GM12874 (cell line): ENCODE results near the gene NTSR2.

Experiments
- CTCF ChIP-seq: IDR thresholded peaks from 2 replicates; pipeline ENCODE4 v1.5.1; 2011; ENCODE audit warnings: low read depth, mild to moderate bottlenecking, control low read depth, low read length, moderate library complexity; ENCODE audit not compliant: insufficient read depth

NTSR2 gene

GRCh38 chr2:11639503-11639902 lies 30.5 kb downstream of the NTSR2 start:
- no peak for TF ChIP-seq CTCF

GRCh38 chr2:11637546-11637945 lies 32.4 kb downstream of the NTSR2 start:
- no peak for TF ChIP-seq CTCF

- TF ChIP-seq CTCF, result no peak
Measured at GRCh38 chr2:11636593-11637295, 33.3 kb downstream of the NTSR2 start.

- no peak for TF ChIP-seq CTCF
Measured at GRCh38 chr2:11635141-11635540, 34.9 kb downstream of the NTSR2 start.

GRCh38 chr2:11634584-11634983 lies 35.4 kb downstream of the NTSR2 start:
- TF ChIP-seq CTCF, result no peak

- TF ChIP-seq CTCF, result no peak
Measured at GRCh38 chr2:11633923-11634478, 36.0 kb downstream of the NTSR2 start.

- TF ChIP-seq CTCF, result no peak
Measured at GRCh38 chr2:11631462-11631861, 38.5 kb downstream of the NTSR2 start.
